ENCODE measurements around the gene PCDHA3. TPM values are rescaled to one million over a fixed set of nuclear protein-coding genes. Genes with fewer than 3 reads are reported as not detected.

The PCDHA3 gene
- total RNA-seq (2021): not detected in 2 replicates
- not detected for Bru-seq, nascent RNA
- BruChase-seq, experiment 1, labeled RNA remaining after a 2-hour chase: not detected
- BruChase-seq, experiment 2, labeled RNA remaining after a 6-hour chase: percentile 12 among the genes with signal in this experiment
- long read RNA-seq: 0 reads

DNA sequence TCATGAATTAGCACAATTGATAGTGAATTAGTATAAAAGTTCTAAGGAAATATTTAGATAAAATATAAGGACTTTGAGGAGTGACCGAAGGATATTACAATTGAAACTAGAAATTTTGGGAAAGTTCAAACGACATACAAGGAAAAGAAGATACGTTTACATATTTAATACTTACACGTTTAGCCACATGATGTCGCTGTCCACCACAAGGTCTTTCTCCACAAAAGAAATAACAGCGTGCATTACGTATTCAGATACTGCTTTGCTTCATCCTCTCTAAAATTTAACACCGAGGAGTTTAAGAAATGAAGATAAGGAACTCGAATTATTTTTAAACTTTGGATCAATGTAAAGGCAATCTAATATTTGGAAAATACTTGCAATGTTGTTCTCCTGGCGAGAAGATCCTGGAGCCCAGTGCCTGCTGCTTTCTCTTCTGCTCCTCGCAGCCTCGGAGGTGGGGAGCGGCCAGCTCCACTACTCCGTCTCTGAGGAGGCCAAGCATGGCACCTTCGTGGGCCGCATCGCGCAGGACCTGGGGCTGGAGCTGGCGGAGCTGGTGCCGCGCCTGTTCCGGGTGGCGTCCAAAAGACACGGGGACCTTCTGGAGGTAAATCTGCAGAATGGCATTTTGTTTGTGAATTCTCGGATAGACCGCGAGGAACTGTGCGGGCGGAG lies at the start of gene PCDHA3:
PCDHA3 (plus strand) TSS at position 242 of the 678 bp plus-strand sequence.
- no peaks in the 10 kb centered on the region; the same call in 1 of the 2 replicates for H3K9me2 ChIP-seq (ENCODE audit: insufficient read depth)
- BruUV-seq (replicated peaks): no TSS peak
- TF ChIP-seq EZH2 (IDR thresholded peaks at IDR 0.05; ENCODE audit: low read depth): no peak
- TF ChIP-seq, protein P1, sequence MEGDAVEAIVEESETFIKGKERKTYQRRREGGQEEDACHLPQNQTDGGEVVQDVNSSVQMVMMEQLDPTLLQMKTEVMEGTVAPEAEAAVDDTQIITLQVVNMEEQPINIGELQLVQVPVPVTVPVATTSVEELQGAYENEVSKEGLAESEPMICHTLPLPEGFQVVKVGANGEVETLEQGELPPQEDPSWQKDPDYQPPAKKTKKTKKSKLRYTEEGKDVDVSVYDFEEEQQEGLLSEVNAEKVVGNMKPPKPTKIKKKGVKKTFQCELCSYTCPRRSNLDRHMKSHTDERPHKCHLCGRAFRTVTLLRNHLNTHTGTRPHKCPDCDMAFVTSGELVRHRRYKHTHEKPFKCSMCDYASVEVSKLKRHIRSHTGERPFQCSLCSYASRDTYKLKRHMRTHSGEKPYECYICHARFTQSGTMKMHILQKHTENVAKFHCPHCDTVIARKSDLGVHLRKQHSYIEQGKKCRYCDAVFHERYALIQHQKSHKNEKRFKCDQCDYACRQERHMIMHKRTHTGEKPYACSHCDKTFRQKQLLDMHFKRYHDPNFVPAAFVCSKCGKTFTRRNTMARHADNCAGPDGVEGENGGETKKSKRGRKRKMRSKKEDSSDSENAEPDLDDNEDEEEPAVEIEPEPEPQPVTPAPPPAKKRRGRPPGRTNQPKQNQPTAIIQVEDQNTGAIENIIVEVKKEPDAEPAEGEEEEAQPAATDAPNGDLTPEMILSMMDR (conservative IDR thresholded peaks at IDR 0.05): no peak
- no peaks in the 10 kb centered on the region for H3K4me1 ChIP-seq (replicated peaks; ENCODE audit: insufficient read depth)
- no peak within 1 kb of the TSS for H3K4me3 ChIP-seq
- no peaks in the 10 kb centered on the region for H3K36me3 ChIP-seq (ENCODE audit: low read depth)
- H3K27ac ChIP-seq: no peak within 1 kb of the TSS
- DNase-seq: no peak
- H3K79me2 ChIP-seq (ENCODE audit: low read depth): no peaks in the 10 kb centered on the region
- CTCF ChIA-PET: no interaction called here
- H4K20me1 ChIP-seq (ENCODE audit: insufficient read depth): no peaks in the 10 kb centered on the region
- H3K27me3 ChIP-seq (ENCODE audit: insufficient read depth, low read depth): no peaks in the 10 kb centered on the region
- POLR2A ChIA-PET (ENCODE audit: unreplicated experiment): no interaction called here
- H3K4me2 ChIP-seq: no peak within 1 kb of the TSS
- H3F3A ChIP-seq (ENCODE audit: insufficient read depth, low read depth): no peaks in the 10 kb centered on the region
- intact Hi-C loops (cut with micrococcal nuclease; ENCODE audit: unreplicated experiment): no loop called here
- peaks cover 14% of the 10 kb centered on the region; the same call in 1 of the 2 replicates for H3K9me3 ChIP-seq (ENCODE audit: insufficient read depth, low read depth)
- no peak within 1 kb of the TSS for H2AFZ ChIP-seq

DNA sequence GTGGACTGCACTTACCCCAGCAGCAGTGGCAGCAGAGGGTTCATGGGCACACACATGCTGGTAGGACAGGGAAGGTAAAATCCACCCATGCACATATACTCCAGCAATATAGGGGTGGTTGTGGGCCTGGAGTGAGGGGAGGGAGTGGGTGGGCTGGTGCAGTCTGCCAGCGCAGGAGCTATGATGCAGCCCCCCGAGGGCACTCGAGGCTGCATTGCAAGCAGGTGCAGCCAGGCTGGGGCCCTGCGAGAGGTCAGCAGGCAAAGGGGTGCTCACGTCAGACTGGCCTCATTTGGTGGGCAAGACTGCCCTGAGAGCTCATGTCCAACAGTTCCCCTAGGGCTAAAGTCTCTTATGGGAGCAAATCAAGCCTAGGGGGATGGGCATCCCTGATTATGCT lies 47.3 kb upstream of the PCDHA3 start:
- Histone ChIP-seq H3K27me3 (ENCODE audit: insufficient read depth, low read depth) (peaks cover 8% of the 10 kb centered on the region; the same call in 1 of the 2 replicates), H3K9me2 (ENCODE audit: insufficient read depth) (no peaks in the 10 kb centered on the region), H3K79me2 (ENCODE audit: low read depth) (no peaks in the 10 kb centered on the region), H3F3A (ENCODE audit: insufficient read depth, low read depth) (no peaks in the 10 kb centered on the region), H3K4me3 (no peak overlapping the region), H4K20me1 (ENCODE audit: insufficient read depth) (no peaks in the 10 kb centered on the region; the same call in 1 of the 2 replicates), H3K36me3 (ENCODE audit: low read depth) (no peaks in the 10 kb centered on the region), H3K27ac (no peak overlapping the region), H3K4me1 (replicated peaks; ENCODE audit: insufficient read depth) (no peaks in the 10 kb centered on the region), H3K9me3 (ENCODE audit: insufficient read depth, low read depth) (peaks cover 3% of the 10 kb centered on the region), H3K4me2 (no peak overlapping the region), H2AFZ (no peak overlapping the region)
- DNase-seq: no peak
- no TSS peak for BruUV-seq (replicated peaks)
- CTCF ChIA-PET: no interaction called here
- intact Hi-C loops (cut with micrococcal nuclease; ENCODE audit: unreplicated experiment): no loop called here
- no peak for TF ChIP-seq EZH2 (IDR thresholded peaks at IDR 0.05; ENCODE audit: low read depth)
- TF ChIP-seq, protein P1 (conservative IDR thresholded peaks at IDR 0.05): no peak
- POLR2A ChIA-PET (ENCODE audit: unreplicated experiment): no interaction called here

DNA sequence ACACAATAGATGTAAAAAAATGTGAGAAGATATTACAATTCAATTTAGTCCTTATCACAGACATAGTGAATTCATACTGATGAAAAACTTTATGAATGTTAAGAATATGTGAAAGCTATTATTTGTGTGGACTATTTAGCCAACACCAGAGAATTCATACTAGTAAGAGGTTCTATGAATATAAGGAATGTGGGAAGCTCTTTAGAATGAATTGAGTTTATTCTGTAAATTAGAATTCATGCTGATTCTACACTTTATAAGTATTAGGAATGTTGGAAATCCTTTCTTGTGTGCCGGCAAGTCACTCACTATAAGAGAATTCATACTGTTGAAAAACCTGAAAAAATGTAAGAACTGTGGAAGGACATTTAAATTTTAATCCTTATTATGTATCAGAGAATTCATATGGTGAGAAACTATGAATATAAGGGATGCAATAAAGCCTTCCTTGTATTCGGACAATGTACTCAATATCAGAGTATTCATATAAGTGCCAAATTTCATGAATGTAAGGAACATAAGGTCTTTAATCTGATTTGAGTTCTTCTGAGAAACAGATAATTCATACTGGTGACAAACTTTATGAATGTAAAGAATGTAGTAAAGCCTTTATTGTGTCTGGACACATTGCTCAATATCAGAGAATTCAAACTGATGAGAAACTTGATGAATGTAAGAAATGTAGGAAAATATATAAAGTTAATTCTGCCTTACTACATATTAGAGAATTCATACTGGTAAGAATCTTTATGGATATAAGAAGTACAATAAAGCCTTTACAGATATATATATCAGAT lies 36.5 kb upstream of the PCDHA3 start:
- Histone ChIP-seq H3K4me2 (no peak overlapping the region), H3K9me3 (ENCODE audit: insufficient read depth, low read depth) (peaks cover 62% of the 10 kb centered on the region), H3F3A (ENCODE audit: insufficient read depth, low read depth) (no peaks in the 10 kb centered on the region), H2AFZ (no peak overlapping the region), H3K9me2 (ENCODE audit: insufficient read depth) (no peaks in the 10 kb centered on the region), H3K4me3 (no peak overlapping the region), H3K36me3 (ENCODE audit: low read depth) (no peaks in the 10 kb centered on the region), H3K27ac (no peak overlapping the region), H3K4me1 (replicated peaks; ENCODE audit: insufficient read depth) (no peaks in the 10 kb centered on the region), H3K27me3 (ENCODE audit: insufficient read depth, low read depth) (no peaks in the 10 kb centered on the region), H3K79me2 (ENCODE audit: low read depth) (no peaks in the 10 kb centered on the region), H4K20me1 (ENCODE audit: insufficient read depth) (no peaks in the 10 kb centered on the region)
- no peak for DNase-seq
- no peak for TF ChIP-seq EZH2 (IDR thresholded peaks at IDR 0.05; ENCODE audit: low read depth)
- TF ChIP-seq, protein P1 (conservative IDR thresholded peaks at IDR 0.05): no peak
- BruUV-seq (replicated peaks): no TSS peak
- CTCF ChIA-PET: no interaction called here
- intact Hi-C loops (cut with micrococcal nuclease; ENCODE audit: unreplicated experiment): no loop called here
- POLR2A ChIA-PET (ENCODE audit: unreplicated experiment): no interaction called here
